Thyroid gland (tissue), 4 donors: ENCODE results near the gene SHISAL1. TPM values are rescaled to one million over a fixed set of nuclear protein-coding genes. Genes with fewer than 3 reads are reported as not detected.
"Not testable (repeated sequence)": the region's sequence is repeated elsewhere in the genome, so short reads cannot be mapped to it uniquely, and the experiment has no call there.

ENCODE experiments used
- DNase-seq, 2 donors: peaks; one replicate each; pipeline ENCODE4 v3.0.0-alpha.2; 2019
- H3K27ac ChIP-seq, 3 donors: fragments of 200-600 bp; sonication (generic); 1 replicate in 2 of 3; 2 replicates in 1 of 3; pipeline ENCODE4 v1.5.1; 2016 to 2019; ENCODE audit warnings: mild to moderate bottlenecking in 1 of 3, moderate library complexity in 1 of 3
- H3K27me3 ChIP-seq: fragments of 200-600 bp; sonication (generic); one replicate; pipeline ENCODE4 v1.5.1; 2019
- H3K36me3 ChIP-seq, 2 donors: fragments of 200-600 bp; sonication (generic); one replicate each; pipeline ENCODE4 v1.5.1; 2016 to 2019
- H3K4me1 ChIP-seq, 2 donors: fragments of 200-600 bp; sonication (generic); one replicate each; pipeline ENCODE4 v1.5.1; 2017 to 2019
- H3K4me3 ChIP-seq, 3 donors: fragments of 200-600 bp; sonication (generic); replicated peaks in 1 of 3; 1 replicate in 2 of 3; 2 replicates in 1 of 3; pipeline ENCODE4 v1.5.1; 2016; ENCODE audit warnings: mild to moderate bottlenecking in 1 of 3
- H3K9me3 ChIP-seq: fragments of 200-600 bp; sonication (generic); one replicate; pipeline ENCODE4 v1.5.1; 2017
- CTCF ChIP-seq, 6 experiments: fragments of 200-600 bp in 3 of 6; fragments of 450-650 bp in 3 of 6; sonication (generic) in 3 of 6; IDR thresholded peaks; one replicate each; pipeline ENCODE4 v1.5.1; 2016 to 2019; ENCODE audit warnings: antibody characterized with exemption in 6 of 6, mild to moderate bottlenecking in 2 of 6, inconsistent platforms in 1 of 6, moderate library complexity in 1 of 6
- POLR2A ChIP-seq, 2 donors: fragments of 450-650 bp; IDR thresholded peaks; one replicate each; pipeline ENCODE4 v1.6.1; 2017; ENCODE audit warnings: antibody characterized with exemption in 2 of 2, mild to moderate bottlenecking in 2 of 2, moderate library complexity in 1 of 2
- WGBS, 2 donors: methylation state at CpG; one replicate each; pipeline ENCODE4 v1.1.5; 2017; 5-methylcytosine and 5-hydroxymethylcytosine counted together
- intact Hi-C: fragments of 100-400 bp; cut with DNase I; formaldehyde crosslinking; loops from one replicate; pipeline ENCODE4 v1.15.1; 2023
- total RNA-seq, 4 donors: library from RNA; depleted of rRNA; stranded (reverse); fragments of >200 nt; gene quantifications; one replicate each; pipeline ENCODE4 v1.2.3, GENCODE V29; 2016

SHISAL1 gene
- total RNA-seq, 4 donors from 2014 or later, result 0.22 to 1.9 (median 1.0) TPM

- 24 to 31% methylated on average over 25 of the region's 25 CpGs for WGBS, 2 donors
- H3K36me3 ChIP-seq, result no peaks in the 10 kb centered on the region
- H3K4me3 ChIP-seq, result peak overlapping the region in 2 of 3 donors; percentile 13 to 19
- no peaks in the 10 kb centered on the region for H3K9me3 ChIP-seq
- intact Hi-C loops, result no loop called here
- no peak overlapping the region for H3K27ac ChIP-seq
- no peak for DNase-seq
- H3K4me1 ChIP-seq, result peaks cover 0 to 8% of the 10 kb centered on the region in 2 donors
- TF ChIP-seq POLR2A (IDR thresholded peaks at IDR 0.05) (no peak), CTCF (IDR thresholded peaks at IDR 0.05) (peak in 3 of 6 experiments; percentile 8 to 20 (median 18))
- H3K27me3 ChIP-seq, result peaks cover 11% of the 10 kb centered on the region
Observed at GRCh38 chr22:44325718-44326490, 13.2 kb upstream of the SHISAL1 start.

- H3K9me3 ChIP-seq, H3K4me1 ChIP-seq, DNase-seq, H3K36me3 ChIP-seq, H3K4me3 ChIP-seq, H3K27me3 ChIP-seq, intact Hi-C loops, H3K27ac ChIP-seq: not testable (repeated sequence)
- 100% methylated on average over 1 of the region's 1 CpG for WGBS, 2 donors
Observed at GRCh38 chr22:44323140-44323790, 10.5 kb upstream of the SHISAL1 start.

- intact Hi-C loops, result no loop called here
- Histone ChIP-seq H3K36me3 (no peaks in the 10 kb centered on the region), H3K27me3 (no peaks in the 10 kb centered on the region), H3K9me3 (no peaks in the 10 kb centered on the region), H3K4me1 (no peaks in the 10 kb centered on the region), H3K27ac (no peak overlapping the region), H3K4me3 (no peak overlapping the region)
- TF ChIP-seq CTCF (IDR thresholded peaks at IDR 0.05) (no peak), POLR2A (IDR thresholded peaks at IDR 0.05) (no peak)
- DNase-seq, result no peak
- 71 to 84% methylated on average over 9 of the region's 9 CpGs for WGBS, 2 donors
Observed at GRCh38 chr22:44319685-44320084, 6.9 kb upstream of the SHISAL1 start.

- intact Hi-C loops, result no loop called here
- H3K4me1 ChIP-seq, result no peaks in the 10 kb centered on the region
- no peaks in the 10 kb centered on the region for H3K9me3 ChIP-seq
- no peak overlapping the region for H3K4me3 ChIP-seq
- H3K36me3 ChIP-seq, result no peaks in the 10 kb centered on the region
- H3K27ac ChIP-seq, result no peak overlapping the region
- 86 to 96% methylated on average over 4 to 6 of the region's 9 CpGs for WGBS, 2 donors
- H3K27me3 ChIP-seq, result no peaks in the 10 kb centered on the region
- DNase-seq, result no peak
- TF ChIP-seq POLR2A (IDR thresholded peaks at IDR 0.05) (no peak), CTCF (IDR thresholded peaks at IDR 0.05) (no peak)
Observed at GRCh38 chr22:44318751-44319150, 6.0 kb upstream of the SHISAL1 start.

GRCh38 chr22:44317886-44318637 is 5.3 kb upstream of the SHISAL1 start:
- WGBS, 2 donors, result 86 to 90% methylated on average over 15 to 16 of the region's 17 CpGs
- intact Hi-C loops, result no loop called here
- TF ChIP-seq CTCF (IDR thresholded peaks at IDR 0.05) (no peak), POLR2A (IDR thresholded peaks at IDR 0.05) (no peak)
- Histone ChIP-seq H3K9me3 (no peaks in the 10 kb centered on the region), H3K4me3 (no peak overlapping the region), H3K36me3 (no peaks in the 10 kb centered on the region), H3K27me3 (no peaks in the 10 kb centered on the region), H3K4me1 (no peaks in the 10 kb centered on the region), H3K27ac (no peak overlapping the region)
- no peak for DNase-seq
